Hippocampal formation (tissue), 2 donors: ENCODE results near the gene RO60.
"Not testable (repeated sequence)": the region's sequence is repeated elsewhere in the genome, so short reads cannot be mapped to it uniquely, and the experiment has no call there.

Experiments used
- DNase-seq, 2 donors: peaks; one replicate each; lab custom pipeline; 2025; lab: John Stamatoyannopoulos, UW

The RO60 gene

DNA sequence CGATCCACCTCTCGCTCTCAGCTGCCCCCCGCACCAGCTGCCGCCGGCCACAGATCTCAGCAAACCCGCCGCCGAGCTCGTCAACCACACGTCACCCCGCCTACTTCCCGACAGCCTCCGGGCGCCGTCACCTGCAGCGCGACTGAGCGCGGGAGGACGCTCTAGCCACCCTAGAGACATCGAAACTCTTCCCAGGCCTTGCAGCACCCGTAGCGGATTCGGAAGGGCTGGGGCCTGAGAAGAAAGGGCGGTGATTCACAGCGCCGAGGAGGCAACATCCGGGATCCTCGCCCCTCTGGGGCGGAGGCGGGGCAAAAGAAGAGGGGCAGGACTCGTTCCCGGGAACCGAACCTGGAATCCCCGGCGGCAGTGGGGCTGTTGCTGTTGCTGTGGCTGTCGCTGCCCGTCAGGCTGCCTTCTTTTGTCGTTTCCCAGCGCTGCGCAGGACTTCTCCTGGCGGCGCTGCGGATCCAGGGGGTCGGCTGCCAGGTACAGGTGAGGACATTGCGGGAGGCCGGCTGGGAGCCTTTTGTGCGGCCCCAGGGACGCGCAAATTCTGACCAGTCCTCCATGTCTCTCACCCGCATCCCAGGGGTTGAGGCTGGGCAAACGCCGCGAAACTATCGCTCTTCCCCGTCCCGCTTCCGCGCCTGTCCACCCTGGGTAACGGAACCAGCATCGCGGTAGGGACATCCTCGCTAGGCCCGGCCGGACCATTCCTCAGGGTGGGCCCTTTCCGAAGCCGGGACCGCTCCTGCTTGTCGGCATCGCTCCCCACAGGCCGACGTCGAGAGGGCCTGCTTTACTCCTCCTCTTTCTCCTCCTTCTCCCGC lies at the start of gene RO60, which contains the start of gene UCHL5:
Gene RO60, plus strand, starts transcription at position 331 of the 833 bp plus-strand sequence. CDS start 9,443 bp downstream, outside the sequence.
Gene UCHL5, minus strand, starts transcription at position 79 of the 833 bp plus-strand sequence. CDS start 100 bp downstream, outside the sequence.
- peak; percentile 96 to 98 for DNase-seq

DNA sequence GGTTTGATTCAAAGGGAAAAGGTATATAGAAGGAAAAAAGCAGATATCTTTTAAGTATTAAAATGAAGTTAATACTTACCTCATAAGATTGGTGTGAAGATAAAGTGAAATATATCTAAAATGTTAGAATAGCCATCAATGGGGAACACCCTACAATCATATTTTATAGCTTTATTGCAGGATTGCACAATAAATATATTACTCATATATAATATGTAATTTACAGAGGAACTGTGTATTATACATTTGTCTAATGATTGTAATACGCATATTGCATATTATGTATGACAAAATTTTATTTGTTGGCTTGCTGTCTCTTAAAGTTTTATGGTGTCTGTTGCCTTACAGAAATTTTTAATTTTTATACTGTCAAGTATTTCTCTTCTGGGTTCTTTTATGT lies 48.0 kb upstream of the RO60 start:
- DNase-seq, result no peak

DNA sequence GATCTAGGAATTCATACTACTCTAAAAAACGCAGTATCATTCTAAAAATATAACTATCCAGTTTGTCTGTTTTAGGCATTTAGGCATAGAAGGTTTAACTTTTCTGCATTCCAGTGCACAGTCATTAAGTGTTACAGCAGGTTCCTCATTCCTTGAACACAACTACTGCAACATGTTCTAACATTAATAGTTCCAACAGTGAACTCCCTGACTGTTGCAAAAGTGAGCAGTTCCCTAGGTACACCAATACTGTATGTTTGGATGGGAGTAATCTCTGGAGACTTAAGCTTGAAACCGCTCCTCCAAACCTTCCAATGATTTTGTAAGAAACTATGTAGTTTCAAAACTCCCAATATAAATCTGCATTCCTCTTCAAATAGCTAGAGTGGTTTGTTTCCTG lies 46.4 kb upstream of the RO60 start:
- DNase-seq, result no peak

DNA sequence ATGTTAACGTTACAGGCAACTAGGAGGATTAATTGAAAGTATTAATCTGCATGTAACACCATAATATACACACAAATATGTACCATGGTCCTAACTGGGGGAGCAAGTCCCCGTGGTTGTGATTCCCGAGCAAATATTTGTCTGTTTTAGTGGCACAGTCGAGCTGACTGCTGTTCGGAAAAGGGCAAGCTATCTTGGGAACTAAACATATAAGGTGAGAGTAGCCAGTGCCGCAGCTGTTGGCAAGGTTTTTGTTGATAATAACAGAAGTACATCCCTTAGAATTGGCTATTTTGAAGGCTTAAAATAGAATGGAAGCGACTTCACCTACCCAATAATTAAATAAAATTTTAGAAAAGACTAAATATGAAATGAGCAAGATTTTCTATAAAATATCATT lies 45.7 kb upstream of the RO60 start:
- DNase-seq, result no peak

DNA sequence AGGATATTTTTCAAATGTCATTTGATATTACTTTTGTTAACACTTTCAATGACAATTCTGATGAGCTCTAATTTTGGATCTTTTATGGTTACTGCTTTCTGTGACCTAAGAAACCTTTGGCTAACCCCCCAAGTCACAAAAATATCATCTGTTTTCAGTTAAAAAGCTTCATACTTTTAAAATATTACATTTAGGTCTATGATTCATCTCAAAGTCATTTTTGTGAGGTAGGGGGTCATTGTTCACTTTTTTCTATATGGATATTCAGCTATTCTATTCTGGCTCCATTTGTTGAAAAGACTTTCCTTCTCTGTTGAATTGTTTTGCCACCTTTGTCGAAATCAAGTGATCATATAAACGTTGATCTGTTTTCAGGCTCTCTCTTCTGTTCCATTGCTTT lies 45.0 kb upstream of the RO60 start:
- no peak for DNase-seq

GRCh38 chr1:193016788-193017187 lies 42.6 kb upstream of the RO60 start:
- no peak for DNase-seq

GRCh38 chr1:193019442-193020026 lies 39.9 kb upstream of the RO60 start:
- peak in 1 of 2 donors; percentile 72 for DNase-seq

GRCh38 chr1:193025218-193025617 lies 34.2 kb upstream of the RO60 start:
- DNase-seq, result no peak

- no peak for DNase-seq
Observed at GRCh38 chr1:193030280-193030679, 29.1 kb upstream of the RO60 start.

DNA sequence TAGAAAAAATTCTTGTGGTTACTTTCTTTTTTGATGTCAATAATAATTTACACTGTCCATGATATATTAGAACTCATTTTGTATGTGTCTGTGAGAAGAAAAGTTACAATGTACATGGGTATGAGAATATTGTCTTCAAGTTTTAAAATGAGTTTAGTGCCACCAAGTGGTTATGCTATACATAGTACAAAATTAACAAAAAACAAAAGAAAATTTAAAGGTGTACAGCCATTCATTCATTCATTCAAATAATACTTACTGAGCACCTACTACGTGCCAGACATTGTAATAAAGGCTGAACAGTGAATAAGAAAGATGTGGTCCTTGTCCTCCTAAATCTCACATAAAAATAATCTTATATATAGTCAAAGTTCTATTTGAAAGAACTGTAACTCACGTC lies 28.0 kb upstream of the RO60 start:
- peak in 1 of 2 donors; percentile 43 for DNase-seq

DNA sequence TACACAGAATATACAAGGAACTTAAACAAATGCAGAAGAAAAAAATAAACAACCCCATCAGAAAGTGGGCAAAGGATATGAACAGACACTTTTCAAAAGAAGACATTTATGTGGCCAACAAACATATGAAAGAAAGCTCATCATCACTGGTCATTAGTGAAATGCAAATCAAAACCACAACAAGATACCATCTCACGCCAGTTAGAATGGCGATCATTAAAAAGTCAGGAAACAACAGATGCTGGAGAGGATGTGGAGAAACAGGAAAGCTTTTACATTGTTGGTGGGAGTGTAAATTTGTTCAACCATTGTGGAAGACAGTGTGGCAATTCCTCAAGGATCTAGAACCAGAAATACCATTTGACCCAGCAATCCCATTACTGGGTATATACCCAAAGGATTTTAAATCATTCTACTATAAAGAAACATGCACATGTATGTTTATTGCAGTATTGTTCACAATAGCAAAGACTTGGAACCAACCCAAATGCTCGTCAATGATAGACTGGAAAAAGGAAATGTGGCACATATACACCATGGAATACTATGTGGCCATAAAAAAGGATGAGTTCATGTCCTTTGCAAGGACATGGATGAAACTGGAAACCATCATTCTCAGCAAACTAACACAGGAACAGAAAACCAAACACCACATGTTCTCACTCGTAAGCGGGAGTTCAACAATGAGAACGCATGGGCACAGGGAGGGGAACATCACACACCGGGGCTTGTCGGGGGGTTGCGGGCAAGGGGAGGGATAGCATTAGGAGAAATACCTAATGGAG lies 26.6 kb upstream of the RO60 start:
- not testable (repeated sequence) for DNase-seq

DNA sequence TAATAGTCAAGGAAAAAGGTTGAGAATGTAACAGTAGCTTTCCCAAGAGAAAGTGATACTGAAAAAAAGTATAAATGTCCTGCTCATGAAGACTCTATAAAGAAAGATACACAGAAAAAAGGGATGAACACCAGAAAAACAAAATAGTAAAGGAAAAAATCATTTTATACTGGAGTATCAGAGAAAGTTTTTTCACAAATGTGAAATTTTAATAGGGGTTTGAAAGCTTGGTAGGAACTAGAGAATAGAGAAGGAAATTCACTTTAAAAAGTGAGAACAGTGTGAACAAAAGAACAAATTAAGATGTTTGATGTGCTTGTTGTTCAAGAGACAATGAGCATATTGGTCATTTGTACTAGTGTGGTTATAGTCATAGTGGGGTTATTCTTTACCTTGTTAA lies 25.8 kb upstream of the RO60 start:
- no peak for DNase-seq

DNA sequence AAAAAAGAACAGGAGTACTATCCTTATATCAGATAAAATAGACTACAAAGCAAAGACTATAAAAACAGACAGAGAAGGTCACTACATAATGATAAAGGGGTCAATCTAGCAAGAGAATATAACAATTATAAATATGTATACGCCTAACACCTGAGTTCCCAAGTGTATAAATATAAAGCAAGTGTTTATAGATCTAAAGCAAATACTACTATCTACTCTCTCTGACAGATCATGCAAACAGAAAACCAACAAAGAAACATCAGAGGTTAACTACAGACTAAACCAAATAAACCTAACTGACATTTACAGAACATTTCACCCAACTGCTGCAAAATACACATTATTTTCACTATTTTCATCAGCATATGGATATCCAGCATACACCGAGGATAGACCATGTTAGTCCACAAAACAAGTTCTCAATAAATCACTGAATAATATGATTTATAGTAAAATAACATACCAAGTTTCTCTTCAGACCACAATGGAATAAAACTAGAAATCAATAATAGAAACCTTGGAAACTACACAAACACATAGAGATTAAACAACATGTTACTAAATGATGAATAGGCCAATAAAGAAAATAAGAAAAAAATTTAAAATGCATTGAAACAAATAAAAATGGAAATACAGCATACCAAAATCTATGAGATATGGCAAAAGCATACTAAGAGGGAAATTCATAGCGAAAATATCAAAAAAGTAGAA lies 22.9 kb upstream of the RO60 start:
- DNase-seq, result no peak

DNA sequence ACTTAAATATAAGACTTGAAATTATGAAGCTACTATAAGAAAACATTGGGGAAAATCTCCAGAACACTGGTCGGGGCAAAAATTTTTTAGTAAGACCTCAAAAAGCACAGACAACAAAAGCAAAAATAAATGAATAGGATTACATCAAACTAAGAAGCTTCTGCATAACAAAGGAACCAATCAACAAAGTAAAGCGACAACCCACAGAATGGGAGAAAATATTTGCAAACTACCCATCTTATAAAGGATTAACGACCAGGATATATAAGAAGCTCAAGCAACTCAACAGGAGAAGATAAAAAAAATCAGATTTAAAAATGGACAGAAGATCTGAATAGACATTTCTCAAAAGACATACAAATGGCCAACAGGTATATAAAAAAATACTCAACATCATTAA lies 19.4 kb upstream of the RO60 start:
- no peak for DNase-seq

- DNase-seq, result peak in 1 of 2 donors; percentile 4
Observed at GRCh38 chr1:193042766-193043691, 16.4 kb upstream of the RO60 start.

DNA sequence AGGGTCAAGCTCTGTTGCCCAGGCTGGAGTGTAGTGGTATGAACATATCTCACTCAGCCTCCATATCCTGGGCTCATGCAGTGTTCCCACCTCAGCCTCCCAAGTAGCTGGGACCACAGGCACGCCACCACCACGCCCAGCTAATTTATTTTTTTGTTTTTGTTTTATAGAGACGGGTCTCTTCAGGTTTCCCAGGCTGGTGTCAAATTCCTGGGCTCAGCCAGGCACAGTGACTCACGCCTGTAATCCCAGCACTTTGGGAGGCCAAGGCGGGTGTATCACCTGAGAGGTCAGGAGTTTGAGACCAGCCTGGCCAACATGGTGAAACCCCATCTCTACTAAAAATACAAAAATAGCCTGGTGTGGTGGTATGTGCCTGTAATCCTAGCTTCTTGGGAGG lies 10.5 kb upstream of the RO60 start:
- not testable (repeated sequence) for DNase-seq

GRCh38 chr1:193054169-193054675 lies 5.2 kb upstream of the RO60 start:
- DNase-seq, result no peak

DNA sequence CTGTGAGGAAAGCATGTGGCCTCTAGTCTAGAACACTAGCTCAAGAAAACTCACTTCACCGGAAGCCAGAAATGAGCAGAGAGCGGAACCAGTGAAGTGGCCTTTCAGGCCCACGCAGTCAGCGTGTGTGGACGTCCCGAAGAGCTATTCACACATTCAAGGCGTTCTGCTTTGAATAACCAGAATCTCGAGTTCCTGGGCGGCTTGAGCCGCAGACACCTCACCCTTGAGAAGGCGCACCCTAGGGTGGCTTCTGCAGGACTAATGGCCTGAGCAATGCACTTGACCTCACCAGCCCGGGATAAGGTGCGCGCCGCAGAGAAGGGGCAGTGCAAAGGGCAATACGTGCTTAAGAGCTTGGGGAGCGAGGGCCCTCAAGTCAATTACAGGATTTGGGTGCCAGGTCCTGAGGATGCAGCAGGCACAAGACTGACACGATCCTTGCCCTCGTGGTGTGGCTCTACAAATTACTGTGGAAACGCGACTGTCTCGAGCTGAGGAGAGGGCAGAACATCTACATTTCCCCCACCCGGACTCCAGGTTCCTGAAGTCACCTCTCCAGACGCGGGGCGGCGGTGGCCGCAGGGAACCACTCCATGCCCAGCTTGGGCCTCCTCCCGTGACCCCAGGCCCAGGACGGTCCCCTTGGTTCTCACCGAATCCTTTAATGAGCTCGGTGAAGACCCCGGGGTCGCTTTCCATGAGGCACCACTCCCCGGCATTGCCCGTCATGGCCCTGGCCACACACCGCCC lies 707 bp upstream of the RO60 start:
- DNase-seq, result peak in 1 of 2 donors; percentile 2

- no peak for DNase-seq
Observed at GRCh38 chr1:193060115-193060403, 647 bp downstream of the RO60 start.

- DNase-seq, result no peak
Observed at GRCh38 chr1:193060406-193060805, 994 bp downstream of the RO60 start.
